HG03095 (cell line): ENCODE measurements around the gene CGN.
"Not testable (repeated sequence)": the region's sequence is repeated elsewhere in the genome, so short reads cannot be mapped to it uniquely, and the experiment has no call there.

Source experiments
- ATAC-seq: cut with Tn5 transposase; IDR thresholded peaks from one replicate; pipeline ENCODE4 v1.9.1; 2021; ENCODE audit warnings: moderate library complexity; ENCODE audit not compliant: unreplicated experiment

The CGN gene

DNA sequence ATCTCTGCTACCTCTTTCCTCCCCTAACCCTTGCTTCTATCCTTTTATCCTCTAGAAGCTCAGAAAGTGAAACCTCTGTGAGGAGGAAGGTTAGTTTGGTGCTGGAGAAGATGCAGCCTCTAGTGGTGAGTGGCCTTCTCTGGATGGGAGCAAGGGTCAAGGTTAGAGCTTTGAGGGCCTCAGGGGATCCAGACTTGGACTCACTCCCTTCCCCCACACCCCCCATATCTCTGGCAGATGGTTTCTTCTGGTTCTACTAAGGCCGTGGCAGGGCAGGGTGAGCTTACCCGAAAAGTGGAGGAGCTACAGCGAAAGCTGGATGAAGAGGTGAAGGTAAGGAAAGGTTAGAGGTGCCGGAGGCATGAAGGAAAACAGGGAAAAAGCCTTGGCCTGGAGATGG, 9.2 kb downstream of the CGN start:
- ATAC-seq = no peak

DNA sequence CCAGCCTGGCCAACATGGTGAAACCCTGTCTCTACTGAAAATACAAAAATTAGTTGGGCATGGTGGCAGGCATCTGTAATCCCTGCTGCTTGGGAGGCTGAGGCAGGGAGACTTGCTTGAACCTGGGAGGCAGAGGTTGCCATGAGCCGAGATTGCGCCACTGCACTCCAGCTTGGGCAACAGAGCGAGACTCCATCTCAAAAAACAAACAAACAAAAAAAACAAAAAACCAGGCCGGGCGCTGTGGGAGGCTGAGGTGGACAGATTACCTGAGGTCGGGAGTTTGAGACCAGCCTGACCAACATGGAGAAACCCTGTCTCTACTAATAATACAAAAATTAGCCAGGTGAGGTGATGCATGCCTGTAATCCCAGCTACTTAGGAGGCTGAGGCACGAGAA, 11.2 kb downstream of the CGN start:
- not testable (repeated sequence) for ATAC-seq

DNA sequence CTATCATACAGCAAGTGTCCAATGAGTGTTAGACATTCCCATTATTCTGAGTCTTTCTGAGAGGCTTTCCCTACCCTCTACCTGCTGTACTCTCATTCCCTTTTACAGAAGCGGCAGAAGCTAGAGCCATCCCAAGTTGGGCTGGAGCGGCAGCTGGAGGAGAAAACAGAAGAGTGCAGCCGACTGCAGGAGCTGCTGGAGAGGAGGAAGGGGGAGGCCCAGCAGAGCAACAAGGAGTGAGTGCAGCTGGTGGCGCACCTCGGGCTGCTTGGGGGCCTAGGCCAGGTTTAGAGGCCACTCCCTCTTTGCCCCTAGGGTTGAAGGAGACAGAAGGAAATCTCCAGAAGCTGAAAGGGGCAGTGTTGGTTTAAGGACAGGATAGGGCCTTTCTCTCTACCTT, 12.1 kb downstream of the CGN start:
- no peak for ATAC-seq

DNA sequence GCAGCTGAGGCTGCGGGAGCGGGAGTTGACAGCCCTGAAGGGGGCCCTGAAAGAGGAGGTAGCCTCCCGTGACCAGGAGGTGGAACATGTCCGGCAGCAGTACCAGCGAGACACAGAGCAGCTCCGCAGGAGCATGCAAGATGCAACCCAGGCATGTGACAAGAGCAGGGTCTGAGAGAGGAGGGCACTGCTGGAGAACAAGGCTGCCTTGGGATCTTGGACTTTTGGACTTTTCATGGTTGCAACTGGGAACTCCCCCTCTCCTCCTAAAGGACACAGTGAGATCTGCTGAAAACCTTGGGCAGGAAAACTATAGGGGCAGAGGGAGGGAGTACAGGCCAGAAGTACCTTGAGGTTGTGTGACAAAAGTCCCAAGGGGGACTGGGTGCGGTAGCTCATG, 13.5 kb downstream of the CGN start:
- no peak for ATAC-seq

DNA sequence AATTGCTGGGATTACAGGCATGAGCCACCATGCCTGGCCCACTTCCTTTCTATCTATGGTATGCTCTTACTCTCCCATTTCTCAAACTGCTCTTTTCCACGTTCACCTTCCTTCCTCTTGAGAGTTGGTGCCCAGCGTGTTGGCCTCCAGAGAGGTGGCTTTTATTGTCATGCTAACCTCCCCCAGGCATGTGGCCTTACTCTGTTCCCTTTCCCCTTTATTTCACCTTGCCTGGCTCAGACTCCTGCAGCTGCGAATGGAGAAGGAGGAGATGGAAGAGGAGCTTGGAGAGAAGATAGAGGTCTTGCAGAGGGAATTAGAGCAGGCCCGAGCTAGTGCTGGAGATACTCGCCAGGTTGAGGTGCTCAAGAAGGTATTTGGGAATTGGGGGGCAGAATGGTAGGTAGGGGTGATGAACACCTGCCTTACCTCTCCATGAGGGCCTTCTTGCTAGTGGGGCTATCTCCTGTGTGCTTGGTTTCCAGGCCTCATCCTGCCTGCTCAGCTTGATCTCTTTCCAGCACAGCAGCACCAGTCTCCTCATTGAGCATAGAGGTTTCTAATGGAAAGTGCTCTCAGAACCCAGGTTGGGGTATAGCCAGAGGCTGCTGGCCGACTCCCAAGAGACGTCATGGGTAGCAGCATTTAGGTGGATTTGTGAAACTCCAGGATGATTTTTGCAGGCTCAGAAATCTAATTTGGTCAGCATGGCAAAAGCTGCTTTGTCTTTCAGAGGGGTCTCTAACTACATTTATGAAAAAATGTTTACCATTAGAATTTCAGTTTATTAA, 15.7 kb downstream of the CGN start:
- no peak for ATAC-seq

DNA sequence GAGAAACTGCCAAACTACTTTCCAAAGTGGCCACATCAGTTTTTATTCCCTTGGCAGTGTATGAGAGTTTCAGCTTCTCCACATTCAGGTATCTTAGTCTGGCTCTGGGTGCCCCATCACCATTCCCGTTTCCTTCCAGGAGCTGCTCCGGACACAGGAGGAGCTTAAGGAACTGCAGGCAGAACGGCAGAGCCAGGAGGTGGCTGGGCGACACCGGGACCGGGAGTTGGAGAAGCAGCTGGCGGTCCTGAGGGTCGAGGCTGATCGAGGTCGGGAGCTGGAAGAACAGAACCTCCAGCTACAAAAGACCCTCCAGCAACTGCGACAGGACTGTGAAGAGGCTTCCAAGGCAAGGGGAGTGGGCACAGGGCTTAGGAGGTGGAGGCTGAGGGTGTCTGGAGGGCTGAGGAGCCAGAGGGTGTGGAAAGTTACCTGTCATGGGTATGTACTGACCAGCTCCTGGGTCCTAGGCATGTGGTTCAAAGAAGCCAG, 18.1 kb downstream of the CGN start:
- ATAC-seq = no peak

DNA sequence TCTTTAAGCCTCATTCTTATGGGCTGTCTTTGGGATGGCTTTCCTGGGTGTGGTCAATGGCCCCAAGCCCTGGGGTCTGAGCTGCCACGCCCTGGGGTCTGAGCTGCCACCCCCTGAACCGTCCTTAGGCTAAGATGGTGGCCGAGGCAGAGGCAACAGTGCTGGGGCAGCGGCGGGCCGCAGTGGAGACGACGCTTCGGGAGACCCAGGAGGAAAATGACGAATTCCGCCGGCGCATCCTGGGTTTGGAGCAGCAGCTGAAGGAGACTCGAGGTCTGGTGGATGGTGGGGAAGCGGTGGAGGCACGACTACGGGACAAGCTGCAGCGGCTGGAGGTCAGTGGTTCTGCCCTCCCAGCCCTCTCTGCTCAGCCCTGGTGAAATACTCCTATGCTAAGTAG, 18.6 kb downstream of the CGN start:
- ATAC-seq = no peak

DNA sequence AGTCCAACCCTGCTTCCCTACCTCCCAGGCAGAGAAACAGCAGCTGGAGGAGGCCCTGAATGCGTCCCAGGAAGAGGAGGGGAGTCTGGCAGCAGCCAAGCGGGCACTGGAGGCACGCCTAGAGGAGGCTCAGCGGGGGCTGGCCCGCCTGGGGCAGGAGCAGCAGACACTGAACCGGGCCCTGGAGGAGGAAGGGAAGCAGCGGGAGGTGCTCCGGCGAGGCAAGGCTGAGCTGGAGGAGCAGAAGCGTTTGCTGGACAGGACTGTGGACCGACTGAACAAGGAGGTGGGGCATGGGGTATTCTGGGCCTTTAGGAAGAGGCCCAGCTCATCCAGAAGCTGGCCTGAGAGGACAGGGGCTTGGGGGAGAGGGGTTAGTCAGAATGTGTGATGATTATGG, 19.3 kb downstream of the CGN start:
- ATAC-seq = no peak

DNA sequence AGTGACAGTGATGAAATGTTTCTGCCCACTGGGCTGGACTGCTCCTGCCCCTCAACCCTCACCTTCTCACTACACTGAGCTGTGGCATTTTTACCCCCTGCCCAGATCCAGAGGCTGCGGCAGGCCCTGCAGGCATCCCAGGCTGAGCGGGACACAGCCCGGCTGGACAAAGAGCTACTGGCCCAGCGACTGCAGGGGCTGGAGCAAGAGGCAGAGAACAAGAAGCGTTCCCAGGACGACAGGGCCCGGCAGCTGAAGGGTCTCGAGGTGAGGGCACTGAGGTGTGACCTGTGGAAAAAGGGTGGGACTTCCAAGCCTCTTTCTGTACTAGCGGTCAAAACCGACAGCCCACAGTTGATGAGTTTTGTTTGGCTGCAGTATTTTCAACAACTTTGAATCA, 22.7 kb downstream of the CGN start:
- ATAC-seq = no peak

DNA sequence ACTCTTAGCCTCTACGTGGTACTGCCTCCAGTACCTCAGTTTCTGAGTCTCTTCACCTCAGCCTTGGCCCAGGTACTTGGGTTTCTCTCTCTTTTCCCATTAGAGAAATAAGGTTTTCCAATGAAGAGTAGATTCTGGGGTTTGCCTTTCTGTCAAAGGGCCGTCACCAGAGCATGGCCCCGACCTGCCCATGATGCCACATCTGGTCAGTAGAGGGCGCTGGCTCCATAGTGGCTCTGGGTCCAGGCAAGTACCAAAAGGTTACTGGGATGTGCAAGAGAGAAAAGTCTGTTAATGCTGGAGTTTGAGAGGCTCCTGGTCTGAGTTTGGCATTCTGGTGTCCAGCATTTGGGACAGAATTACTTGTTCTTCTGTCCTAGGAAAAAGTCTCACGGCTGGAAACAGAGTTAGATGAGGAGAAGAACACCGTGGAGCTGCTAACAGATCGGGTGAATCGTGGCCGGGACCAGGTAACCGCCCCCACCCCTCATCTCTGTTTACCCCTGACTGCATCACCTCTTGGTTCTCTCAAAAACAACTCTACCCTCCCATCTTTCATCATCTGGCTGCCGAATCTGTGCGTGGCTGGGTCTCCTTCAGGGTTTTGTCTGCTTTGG, 23.6 kb downstream of the CGN start:
- ATAC-seq = no peak

DNA sequence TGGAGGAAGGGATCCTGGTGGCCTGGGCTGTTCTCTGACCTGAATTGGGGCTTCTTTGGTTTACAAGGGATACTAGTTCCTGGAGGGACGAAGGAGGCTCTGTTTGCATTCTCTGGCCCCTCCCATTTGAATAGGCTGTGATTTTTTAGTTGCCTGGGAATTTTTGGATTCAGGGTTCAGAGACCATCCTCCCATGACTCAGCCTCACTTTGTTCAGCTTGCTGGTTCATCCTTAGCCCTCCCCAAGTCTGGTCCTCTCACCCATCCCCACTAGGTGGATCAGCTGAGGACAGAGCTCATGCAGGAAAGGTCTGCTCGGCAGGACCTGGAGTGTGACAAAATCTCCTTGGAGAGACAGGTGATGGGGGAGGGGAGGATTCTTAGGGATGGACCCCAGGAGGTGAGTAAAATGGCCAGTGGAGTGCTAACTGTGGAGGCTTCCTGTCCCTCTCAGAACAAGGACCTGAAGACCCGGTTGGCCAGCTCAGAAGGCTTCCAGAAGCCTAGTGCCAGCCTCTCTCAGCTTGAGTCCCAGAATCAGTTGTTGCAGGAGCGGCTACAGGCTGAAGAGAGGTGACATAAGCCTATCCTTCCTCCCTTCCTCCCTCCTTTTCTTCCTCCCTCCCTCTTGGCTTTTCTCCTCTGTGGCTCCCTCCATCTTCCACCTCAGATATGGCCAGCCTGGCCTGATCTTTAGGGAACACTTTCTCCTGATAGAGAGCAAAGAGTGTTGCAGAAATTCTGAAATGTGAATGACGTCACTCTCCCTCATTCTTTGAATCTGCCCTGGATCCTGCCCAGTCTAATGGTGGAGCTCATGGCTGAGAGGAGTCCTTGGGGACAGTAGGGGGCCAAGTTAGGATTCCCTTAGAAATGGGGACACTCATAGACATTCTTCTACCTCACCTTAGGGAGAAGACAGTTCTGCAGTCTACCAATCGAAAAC, 24.4 kb downstream of the CGN start:
- ATAC-seq = no peak

DNA sequence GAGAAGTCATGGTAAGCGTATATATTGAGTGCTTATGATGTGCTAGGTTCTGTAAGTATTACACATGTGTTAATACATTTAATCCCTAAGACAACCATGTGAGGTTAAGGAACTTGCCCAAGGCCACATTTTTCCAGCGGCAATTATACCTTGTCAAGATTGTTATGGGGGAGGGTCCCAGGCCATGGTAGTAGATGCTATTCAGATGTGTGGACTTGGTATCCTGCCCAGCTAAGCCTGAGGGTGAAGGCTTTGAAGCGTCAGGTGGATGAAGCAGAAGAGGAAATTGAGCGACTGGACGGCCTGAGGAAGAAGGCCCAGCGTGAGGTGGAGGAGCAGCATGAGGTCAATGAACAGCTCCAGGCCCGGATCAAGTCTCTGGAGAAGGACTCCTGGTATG, 25.3 kb downstream of the CGN start:
- ATAC-seq = no peak

DNA sequence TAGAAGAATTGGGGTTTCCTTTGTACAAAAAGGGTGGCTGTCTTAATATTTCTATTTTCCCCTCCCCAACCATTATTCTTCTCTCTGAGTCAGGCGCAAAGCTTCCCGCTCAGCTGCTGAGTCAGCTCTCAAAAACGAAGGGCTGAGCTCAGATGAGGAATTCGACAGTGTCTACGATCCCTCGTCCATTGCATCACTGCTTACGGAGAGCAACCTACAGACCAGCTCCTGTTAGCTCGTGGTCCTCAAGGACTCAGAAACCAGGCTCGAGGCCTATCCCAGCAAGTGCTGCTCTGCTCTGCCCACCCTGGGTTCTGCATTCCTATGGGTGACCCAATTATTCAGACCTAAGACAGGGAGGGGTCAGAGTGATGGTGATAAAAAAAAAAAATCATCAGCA, 25.9 kb downstream of the CGN start:
- ATAC-seq = no peak

DNA sequence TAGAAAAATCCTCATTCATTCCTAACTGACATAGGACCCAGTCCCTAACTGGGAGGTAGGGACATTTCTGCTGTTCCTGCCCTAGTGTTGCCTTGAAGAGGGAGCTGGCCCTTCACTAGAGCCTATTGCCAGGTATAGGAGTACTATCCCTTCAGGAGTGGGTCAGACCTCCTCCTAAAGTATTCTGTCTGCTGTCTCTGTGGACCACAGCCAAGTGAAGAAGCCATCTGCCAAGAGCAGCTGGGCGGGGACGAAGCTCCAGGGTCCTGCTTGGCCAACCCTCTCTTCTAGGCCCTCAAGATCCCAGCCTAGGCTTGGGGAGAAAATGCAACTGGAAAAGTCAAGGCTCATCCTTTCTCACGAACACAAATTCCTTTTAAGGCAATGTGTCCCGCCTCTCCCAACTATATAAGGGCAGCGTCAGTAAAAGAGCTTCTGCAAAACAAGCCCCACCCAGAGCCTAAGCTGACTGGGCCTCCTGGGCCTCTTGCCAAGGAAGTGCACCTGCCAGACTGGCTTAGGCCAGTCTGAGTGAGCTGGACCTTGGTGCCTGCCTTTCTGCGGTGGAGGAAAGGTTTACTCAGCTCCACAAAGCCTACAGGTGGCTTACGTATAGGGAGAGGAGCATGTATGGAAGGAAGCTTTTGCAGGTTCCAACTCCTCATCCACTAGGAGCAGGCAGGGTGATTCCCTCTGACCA, 28.3 kb downstream of the CGN start:
- ATAC-seq = peak; percentile 34

DNA sequence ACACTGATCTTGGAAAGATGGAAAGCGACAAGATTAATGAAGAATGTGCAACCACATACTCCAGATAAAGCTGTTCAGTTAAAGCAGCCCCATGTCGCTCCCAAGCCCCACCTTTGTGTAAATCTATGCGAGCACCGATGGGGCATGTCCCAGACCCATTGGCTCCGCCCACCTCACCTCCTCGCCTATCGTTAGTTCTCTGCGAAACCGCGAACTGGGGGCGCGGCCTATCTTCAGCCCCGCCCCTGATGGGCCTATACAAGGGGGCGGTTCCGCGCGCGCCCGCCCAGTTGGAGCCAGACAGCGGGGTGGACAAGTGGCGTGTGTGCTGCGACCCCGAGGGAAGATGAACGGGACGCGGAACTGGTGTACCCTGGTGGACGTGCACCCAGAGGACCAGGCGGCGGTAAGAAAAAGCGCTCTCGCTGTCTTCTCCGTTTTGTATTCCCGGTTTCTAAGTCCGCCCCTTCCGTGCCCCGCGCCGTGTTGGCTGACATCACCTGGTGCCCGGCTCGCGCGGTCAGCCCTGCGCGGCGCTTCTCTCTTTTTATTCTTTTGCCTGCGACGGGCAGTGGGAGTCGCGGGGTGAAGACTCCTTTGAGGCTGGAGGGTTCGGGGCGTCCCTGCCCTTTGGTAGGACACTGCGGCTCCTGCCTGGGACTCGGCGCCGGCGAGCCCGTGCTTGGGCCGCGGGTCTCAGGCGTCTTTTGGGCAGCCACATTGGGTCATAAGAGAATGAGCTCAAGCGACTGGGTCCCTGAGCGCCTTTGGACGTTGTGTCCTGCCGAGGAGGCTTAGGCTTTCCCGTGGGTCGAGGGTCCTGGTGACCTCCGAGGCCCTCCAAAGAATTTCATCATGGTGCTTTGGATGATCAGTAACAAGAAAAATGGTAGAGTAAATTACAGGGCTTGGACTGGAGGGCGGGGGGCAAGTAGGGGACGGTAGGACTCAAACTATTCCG, 29.1 kb downstream of the CGN start, which contains the start of gene TUFT1:
Gene TUFT1 (plus strand): TSS at position 289 of the 961 bp plus-strand sequence. CDS start 58 bp downstream, at position 347.
- peak; percentile 94 for ATAC-seq

DNA sequence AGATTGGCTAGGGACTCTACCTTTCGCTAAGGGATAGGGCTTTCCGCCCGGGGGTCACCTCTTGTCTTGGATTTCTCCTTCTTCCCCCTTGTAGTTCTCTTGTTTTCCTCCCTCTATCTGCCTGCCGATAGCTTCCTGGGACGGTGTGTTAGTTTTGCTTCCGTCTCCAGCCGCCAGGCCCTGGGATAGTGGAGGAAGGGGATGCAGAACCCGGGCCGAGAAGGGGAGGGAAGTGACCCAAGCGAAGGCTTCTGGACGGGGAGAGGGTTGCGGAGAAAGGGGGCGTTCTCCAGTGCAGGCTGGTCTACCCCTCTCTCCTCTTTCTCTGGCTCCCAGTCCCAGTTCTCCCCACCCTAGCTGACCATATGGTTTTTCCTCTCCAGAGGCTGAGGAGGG, 29.8 kb downstream of the CGN start:
- no peak for ATAC-seq

DNA sequence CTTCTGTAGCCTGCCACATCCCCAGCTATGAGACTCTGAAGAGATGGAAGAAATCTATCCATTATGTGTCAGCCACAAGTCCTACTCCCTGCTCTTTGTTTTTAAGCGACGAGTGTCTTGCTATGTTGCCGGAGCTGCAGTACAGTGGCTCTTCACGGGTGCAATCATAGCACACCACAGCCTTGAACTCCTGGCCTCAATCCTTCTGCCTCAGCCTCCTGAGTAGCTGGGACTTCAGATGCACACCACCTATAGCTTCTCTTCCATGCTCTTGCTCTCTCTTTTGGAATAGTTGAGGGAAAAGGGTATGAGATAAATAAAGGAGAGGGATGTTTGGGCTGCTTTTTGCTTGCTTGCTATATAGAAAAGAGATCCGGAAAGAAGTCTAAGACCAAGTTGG, 30.6 kb downstream of the CGN start:
- no peak for ATAC-seq

DNA sequence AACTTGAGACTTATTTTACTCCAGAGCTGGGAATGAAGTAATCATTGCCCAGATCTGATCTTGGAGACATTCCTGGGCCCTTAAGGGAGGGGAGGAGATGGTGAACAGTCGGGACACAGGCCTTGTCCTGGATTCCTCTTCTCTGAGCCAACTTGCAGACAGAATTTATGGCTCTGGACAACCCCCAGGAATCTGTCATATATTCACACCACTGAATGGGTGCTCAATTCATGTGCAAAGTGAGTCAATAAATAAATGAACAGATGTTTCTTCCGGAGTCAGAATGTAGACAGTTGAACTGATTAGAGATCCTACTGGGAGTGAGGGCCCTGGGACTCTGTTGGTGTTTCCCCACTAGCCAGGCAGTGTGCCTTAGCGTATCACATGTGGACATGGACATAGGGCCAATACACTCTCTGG, 31.5 kb downstream of the CGN start:
- ATAC-seq = no peak

DNA sequence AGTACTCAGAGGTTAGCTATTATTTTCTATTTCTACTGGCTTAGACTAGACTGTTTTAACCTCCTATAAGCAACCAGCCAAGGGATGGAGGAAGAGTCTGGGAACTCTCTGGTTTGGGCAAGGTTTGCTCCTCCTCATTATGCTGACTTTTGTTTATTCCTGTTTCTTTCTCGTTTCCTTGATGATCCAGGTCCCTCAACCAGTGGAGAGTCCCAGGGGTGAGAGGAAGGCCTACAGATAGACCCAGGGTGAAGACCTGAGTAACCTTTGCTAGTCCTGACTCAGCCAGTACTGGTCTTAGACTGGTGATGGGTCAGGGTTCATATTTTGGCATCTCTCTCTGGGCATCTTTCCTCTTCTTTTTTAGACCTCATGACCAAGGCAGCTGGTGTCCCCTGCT, 34.4 kb downstream of the CGN start:
- ATAC-seq = no peak
